HL-60/S4 treated with retinoic acid at 250 ng/mL for 4 days and 3 days (cell line): ENCODE results near the gene ZC2HC1C.

Experiments
- in situ Hi-C: fragments of 300-500 bp; cut with MboI; formaldehyde crosslinking; loops from 2 replicates; pipeline ENCODE4 v1.7.0; 2022; ENCODE audit warnings: low sequenced_read_pairs

Gene ZC2HC1C

GRCh38 chr14:75088566-75089373, 19.3 kb downstream of the ZC2HC1C start:
- in situ Hi-C loops: loop anchor here (25.0 kb wide), 1 partner anchor 176 kb away; the partner anchor contains the start of gene RPS6KL1

DNA sequence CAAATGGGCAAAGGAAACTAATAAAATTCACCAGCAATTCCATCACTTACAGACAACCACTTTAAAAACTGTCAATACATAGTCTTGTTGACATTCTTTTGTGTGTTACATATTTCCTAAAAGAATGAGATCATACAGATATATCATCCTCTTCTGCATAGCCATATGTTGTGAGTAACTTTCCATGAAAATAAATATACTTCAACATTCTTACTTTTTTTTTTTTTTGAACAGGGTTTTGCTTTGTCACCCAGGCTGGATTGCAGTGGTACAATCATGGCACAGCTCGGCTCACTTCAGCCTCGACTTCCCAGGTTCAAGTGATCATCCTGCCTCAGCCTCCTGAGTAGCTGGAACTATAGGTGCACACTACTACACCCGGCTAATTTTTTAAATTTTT, 20.9 kb downstream of the ZC2HC1C start:
- in situ Hi-C loops: loop anchor here (25.0 kb wide), 1 partner anchor 178 kb away; the partner anchor contains the start of gene RPS6KL1

DNA sequence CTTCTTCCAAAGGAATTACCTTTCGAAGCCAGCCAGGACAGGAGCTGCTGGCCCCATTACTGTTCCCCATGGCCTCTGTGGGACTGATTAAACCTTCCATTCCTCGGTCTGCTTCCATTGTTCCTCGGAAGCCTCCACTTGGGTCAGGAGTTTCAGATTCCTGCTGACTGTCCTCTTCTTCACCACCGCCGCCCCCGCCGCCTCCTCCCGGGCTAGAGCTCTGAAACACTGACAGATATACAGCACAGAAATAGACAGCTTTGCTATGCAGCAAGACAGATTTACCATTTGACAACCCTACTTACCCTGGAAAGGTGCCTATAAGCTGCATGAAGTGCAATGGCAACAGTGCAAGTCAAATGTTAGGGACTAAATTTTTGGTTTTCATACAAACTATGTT, 21.8 kb downstream of the ZC2HC1C start:
- in situ Hi-C loops: loop anchor here (25.0 kb wide), 1 partner anchor 179 kb away; the partner anchor contains the start of gene RPS6KL1

DNA sequence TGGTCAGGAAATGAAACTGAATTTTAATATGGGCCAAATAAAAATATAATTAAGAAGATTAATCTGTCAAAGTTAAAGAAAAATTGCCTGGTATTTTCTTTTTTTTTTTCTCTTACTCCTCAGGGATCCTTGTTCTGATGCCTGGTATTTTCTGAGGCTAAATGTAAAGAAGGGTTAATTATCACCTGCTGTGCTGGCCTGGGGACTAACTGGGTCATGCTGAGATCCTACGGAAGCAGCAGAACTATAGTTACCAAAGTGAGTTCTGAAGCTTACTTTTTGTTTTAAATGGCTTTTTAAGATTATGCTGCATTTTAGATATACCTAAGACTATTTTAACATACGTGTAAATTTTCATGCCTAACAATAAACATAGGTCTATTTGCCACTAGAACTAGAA, 23.3 kb downstream of the ZC2HC1C start:
- in situ Hi-C loops: loop anchor here (25.0 kb wide), 1 partner anchor 180 kb away; the partner anchor contains the start of gene RPS6KL1

GRCh38 chr14:75094896-75095295, 25.5 kb downstream of the ZC2HC1C start:
- in situ Hi-C loops: loop anchor here (25.0 kb wide), 1 partner anchor 183 kb away; the partner anchor contains the start of gene RPS6KL1

DNA sequence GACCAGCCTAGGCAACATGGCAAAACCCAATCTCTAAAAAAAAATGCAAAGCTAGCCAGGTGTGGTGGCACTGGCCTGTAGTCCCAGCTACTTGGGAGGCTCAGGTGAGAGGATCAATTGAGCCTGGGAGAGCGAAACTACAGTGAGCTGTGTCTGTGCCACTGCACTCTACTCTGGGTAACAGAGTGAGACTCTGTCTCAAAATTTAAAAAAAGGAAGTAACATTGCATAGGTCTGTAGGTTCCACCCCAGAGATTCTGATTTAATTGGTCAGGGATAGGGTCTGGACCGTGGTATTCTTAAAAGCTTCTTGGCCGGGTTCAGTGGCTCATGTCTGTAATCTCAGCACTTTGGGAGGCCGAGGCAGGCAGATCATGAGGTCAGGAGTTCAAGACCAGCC, 26.2 kb downstream of the ZC2HC1C start:
- in situ Hi-C loops: loop anchor here (25.0 kb wide), 1 partner anchor 183 kb away; the partner anchor contains the start of gene RPS6KL1

DNA sequence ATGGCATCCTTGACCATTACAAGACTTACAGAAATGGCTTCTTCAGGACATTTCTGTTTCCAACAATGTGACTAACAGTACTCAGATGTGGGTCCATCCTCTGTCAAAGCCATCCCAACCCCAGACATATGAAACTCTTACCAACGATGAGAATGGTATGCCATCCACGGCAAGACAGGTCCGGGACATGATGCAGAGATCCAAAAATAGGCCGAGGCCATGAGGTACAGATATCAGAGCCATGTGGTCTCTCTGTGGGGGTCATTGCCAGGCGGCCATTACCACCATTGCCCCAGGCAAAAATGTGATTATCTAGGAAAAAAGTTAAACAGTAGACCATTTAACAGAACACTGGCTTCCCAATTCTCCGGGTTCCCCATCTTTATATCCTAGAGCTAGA, 27.5 kb downstream of the ZC2HC1C start:
- in situ Hi-C loops: loop anchor here (25.0 kb wide), 1 partner anchor 185 kb away; the partner anchor contains the start of gene RPS6KL1

GRCh38 chr14:75098212-75098611, 28.8 kb downstream of the ZC2HC1C start:
- in situ Hi-C loops: loop anchor here (25.0 kb wide), 1 partner anchor 186 kb away; the partner anchor contains the start of gene RPS6KL1

GRCh38 chr14:75098682-75099081, 29.2 kb downstream of the ZC2HC1C start:
- in situ Hi-C loops: loop anchor here (25.0 kb wide), 1 partner anchor 186 kb away; the partner anchor contains the start of gene RPS6KL1

- in situ Hi-C loops: no loop called here
Observed at GRCh38 chr14:75101491-75101890, 32.0 kb downstream of the ZC2HC1C start.

DNA sequence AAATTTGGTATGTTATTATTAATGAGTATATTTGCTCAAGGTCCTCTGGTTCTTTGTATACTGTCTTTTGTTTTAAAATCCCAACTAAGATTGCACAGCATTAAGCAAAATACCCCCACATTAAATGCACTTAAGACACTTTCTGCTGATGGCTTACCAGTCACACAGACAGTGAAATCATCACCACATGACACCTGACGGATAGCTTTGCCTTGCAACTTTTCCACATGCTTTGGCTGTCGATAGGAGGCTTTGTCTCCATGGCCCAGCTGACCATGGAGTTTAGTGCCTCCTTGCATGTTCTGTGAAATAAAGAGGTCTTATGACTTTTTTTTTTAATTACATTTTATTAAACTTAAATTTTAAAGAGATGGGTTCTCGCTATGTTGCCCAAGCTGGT, 37.7 kb downstream of the ZC2HC1C start:
- in situ Hi-C loops: no loop called here

DNA sequence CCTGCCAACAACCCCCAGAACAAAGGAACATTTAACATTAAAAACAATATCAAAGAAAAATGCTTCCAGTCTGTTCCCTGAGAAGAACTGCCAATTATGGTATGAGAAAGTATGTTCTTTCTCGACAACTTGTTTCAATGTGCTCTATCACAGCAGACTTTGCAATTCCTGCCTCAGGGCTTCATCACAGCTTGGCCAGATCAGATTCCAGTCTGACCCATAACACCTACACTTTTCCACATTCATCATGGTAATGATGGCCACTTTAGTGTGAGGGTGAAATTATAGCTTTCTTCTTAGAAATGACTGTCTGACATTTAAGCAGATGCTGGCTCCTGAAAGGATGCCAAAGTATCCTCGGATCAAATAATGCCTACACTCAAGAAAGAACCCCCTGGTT, 40.4 kb downstream of the ZC2HC1C start:
- in situ Hi-C loops: no loop called here

- in situ Hi-C loops: no loop called here
Observed at GRCh38 chr14:75113932-75114539, 44.6 kb downstream of the ZC2HC1C start.

GRCh38 chr14:75119056-75119455, 49.6 kb downstream of the ZC2HC1C start:
- in situ Hi-C loops: no loop called here

DNA sequence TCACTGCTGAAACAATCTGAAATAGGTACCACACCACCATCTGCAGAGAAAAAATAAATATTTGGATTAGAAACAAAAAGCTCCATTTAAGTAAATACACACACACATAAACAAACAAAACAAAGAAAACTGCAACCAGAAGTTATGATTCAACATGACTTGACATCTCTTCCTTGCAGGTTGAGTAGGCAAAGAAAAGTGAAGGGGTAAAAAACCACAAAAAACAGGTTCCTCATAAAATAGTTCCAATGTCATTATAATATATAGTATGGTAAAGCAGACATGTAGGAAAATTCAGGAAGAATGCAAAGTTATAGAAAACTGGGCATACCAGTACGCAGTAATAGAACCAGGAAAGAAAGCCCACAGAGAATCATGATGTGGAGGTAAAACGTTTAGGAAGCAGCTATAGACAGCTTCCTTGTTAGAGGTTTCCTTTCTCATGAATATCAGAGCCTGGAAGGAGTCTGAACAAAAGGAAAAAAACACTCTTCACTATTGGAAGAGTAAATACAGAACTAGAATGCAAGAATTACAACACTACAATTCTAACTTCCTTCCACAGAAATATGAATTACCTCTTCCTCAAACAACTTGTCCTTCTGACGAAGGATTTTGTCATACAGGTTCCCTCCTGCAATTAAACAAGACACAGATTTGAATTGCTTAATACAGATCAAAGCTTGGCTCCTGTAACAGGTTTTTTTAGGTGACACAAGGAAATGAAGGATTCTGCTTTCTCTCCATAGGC, 51.3 kb downstream of the ZC2HC1C start:
- in situ Hi-C loops: no loop called here

- in situ Hi-C loops: no loop called here
Observed at GRCh38 chr14:75121552-75121951, 52.1 kb downstream of the ZC2HC1C start.

GRCh38 chr14:75123991-75124390, 54.5 kb downstream of the ZC2HC1C start:
- in situ Hi-C loops: no loop called here

DNA sequence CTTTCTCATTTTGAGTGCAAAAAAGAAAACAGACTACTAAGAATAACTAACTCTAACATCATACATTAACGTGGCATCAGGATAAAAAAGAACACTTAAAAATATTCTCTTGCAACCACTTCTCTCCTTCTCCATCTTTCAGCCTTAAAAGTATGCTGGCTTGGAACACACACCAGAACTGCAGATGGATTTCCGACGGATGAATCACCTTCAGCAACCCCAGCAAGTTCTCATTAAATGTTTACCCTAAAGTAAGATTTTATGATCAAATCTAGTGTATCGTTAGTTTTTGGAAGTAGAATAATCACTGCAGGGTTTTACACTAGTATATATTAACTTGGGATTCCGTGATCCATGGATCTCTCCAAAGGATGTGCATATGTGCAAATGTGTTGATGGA, 56.2 kb downstream of the ZC2HC1C start:
- in situ Hi-C loops: loop anchor here (25.0 kb wide), 1 partner anchor 362 kb away; no protein-coding TSS in a partner anchor

DNA sequence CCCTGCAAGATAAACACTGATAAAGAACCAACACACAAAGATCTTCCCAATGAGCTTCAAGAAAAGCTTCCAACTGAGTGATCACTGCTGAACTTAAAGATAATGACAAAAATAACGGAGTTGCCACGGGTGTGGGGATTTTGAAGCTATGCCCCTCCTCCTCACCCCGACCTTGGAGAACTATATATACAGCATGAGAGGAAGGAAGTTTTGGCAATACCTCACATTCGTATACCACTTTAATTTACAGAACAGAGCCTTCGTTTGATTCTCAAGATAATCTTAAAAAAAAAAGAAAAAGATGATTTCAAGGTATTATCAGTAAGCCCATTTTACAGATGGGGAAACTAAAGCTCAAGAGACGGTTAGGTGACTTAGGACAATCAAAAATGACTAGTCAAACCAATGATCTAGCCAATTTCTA, 56.7 kb downstream of the ZC2HC1C start:
- in situ Hi-C loops: loop anchor here (25.0 kb wide), 1 partner anchor 361 kb away; no protein-coding TSS in a partner anchor

DNA sequence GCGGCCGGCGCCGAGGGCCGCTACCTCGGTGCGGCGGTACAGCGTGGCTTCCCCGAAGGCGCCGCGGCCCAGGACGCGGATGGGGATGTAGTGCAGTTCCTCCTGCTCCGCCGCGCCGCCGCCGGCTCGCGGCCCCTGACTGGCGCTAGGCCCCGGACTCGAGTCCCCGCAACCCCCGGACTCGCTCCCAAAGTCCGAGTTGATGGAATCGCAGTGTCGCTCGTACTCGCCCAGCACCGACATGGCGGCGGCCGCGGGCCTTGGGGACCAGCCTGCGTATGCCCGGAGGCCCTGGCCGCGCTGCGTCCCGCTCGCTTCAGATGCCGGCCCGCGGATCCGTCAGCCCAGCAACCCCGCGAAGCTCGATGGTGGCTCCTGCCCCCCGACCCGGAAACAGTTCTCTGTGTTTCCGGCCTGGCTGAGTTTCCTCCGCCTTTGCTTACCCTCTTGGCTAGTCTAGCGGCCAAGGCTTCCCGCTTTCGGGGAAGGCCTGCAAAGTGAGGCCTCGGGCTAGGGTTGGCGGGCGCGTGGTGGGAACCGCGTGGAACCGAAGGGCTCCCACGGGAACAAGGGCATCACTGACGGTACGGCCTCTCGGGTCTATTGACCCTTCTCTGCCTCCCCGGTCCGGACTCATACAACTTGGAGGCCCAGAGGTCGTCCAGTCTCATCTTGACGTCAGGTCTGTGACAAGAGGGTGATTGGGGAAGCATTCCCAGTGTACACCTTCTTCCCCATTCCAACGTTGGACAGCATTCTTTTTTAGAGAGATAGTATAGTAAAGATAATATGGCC, 57.4 kb downstream of the ZC2HC1C start, which contains the start of gene NEK9:
Gene NEK9 (minus strand): TSS at position 370 of the 795 bp plus-strand sequence. CDS start 127 bp downstream, at position 243.
- in situ Hi-C loops: loop anchor here (25.0 kb wide), 1 partner anchor 360 kb away; no protein-coding TSS in a partner anchor
